Stimulated activated naive CD8-positive, alpha-beta T cell treated with anti-CD3 and anti-CD28 coated beads, Interleukin-15, Interleukin-2, amounts not matched to agents 100 U/mL and 50 U/mL, for 24 hours (primary cell): ENCODE measurements around the gene MAD1L1.
"Not testable (repeated sequence)": the region's sequence is repeated elsewhere in the genome, so short reads cannot be mapped to it uniquely, and the experiment has no call there.

Experiments
- ATAC-seq: fragments of 150-1000 bp; cut with Tn5 transposase; one replicate; pipeline ENCODE4 v1.10.0; 2021
- DNase-seq: peaks from one replicate; pipeline ENCODE4 v3.0.0; 2021

Gene MAD1L1

GRCh38 chr7:1940402-1940786 lies 292.4 kb downstream of the MAD1L1 start:
- peak; percentile 89 for DNase-seq

GRCh38 chr7:1939434-1940401 lies 293.0 kb downstream of the MAD1L1 start:
- ATAC-seq (peak; percentile 6), DNase-seq (peak; percentile 56)

More at GRCh38 chr7:1940402-1940786, 292.4 kb downstream of the MAD1L1 start:
- peak; percentile 93 for ATAC-seq

- DNase-seq = peak; percentile 17
- ATAC-seq = no peak
These were observed 293.8 kb downstream of the MAD1L1 start for GRCh38 chr7:1938788-1939433.

GRCh38 chr7:1937252-1937605 lies 295.5 kb downstream of the MAD1L1 start:
- no peak for DNase-seq
- ATAC-seq = no peak

DNA sequence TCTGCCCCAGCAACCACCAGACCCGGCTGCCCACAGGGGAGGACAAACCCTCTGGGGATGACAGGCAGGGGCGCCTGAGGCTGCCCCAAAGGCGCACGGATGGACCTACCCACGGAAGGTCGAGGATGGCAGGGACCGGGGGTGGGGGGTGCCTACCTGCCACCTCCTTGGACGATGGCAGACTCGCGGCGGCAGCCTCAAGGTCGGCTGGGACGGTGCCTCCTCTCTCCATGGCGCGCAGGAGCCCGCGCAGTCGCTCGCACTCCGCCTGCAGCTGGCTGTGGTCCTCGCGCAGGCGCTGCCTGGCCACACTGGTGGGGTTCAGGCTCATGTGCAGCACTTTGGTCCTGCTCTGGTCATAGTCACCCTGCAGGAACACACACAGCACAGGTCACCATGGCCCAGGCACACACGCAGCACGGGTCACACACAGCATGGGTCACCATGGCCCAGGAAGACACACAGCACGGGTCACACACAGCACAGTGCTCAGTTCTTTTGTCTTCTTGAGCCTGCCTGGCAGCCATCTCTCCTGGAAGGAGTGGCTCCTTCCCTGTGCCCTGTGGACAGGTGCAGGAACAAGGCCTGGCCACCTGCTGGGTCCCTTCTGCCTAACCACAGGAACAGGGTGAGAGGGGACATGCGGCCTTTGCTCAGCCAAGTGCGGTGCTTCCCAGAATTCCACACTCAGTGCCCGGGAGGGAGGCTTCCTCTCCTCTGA lies 296.1 kb downstream of the MAD1L1 start:
- DNase-seq (no peak), ATAC-seq (no peak)

DNA sequence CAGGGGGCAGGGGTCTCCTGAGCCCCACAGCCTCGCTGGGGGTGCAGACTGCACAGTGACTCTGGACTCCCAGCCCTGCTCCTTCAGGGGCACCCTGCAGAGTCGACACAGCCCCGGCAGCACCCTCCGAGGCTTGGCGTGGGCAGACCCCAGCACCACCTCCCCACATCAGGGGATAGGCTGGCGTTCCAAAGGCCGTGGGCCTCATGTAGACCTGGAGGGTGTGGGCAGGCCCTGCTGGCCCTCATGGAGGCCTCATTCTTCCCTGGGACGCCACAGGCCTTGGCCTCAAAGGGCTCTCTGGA lies 296.8 kb downstream of the MAD1L1 start:
- ATAC-seq (no peak), DNase-seq (no peak)

DNA sequence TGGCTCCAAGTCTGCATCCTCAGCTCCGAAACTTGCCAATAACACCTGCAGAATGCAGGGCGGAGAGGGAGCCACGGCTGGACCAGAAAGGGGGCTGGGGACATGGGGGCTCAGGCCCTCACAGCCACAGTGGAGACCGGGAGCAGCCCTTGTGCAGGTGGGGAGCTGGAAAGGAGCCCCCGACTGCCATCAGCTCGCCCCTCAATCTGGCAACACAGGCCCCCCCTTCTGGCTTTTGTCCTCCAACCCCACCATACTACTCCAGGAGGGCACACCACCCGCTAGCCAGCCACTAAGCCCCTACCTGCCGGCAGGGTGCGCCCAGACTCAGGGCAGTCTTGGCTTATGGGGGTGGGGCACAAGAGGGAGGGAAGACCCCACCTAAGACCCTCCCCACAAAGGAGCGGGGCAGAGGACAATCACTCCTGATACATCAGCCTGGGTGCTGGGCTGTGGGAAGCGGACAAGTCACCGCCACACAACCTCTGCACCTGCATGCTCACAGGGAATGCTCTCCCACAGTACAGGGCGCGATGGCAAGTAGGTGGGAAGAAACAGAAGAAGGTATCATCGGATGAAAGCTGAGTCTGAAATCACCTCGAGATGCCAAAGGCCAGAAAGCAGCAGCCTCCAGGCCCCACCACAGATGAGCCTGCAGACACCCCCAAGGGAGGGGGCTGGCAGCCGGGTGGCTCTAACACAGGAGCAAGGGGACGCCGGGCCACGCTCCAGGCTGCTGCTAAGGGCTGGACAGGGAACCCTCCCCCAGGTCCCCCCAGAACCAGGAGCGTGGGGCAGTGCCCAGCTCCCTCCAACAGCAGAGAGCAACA lies 297.4 kb downstream of the MAD1L1 start:
- ATAC-seq (no peak), DNase-seq (no peak)

DNA sequence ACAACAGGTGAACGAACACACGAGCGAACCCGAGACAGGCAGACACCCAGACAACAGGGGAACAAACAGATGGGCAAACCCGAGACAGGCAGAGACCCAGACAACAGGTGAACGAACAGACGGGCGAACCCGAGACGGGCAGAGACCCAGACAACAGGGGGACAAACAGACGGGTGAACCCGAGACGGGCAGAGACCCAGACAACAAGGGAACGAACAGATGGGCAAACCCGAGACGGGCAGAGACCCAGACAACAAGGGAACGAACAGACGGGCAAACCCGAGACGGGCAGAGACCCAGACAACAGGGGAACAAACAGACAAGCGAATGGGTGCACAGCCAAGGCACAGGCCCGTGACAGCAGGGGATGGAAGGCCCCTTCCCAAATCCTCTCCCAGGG lies 298.0 kb downstream of the MAD1L1 start:
- DNase-seq (no peak), ATAC-seq (no peak)

DNA sequence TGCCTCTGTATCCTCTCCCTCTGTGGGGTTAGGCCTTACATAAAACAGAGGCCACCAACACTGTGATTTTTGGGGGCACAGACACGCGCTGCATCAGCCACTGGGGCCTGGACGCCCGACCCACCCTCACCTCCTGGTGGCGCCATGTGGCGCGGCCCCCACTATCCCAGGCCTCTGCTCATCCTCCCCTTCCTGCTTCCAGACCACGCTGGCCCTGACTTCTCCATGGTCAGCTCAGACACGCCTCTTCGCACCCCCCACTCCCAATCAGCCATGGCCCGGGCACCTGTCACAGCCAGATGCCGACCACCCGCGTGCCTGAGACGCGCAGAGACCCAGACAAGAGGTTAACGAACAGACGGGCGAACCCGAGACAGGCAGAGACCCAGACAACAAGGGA lies 298.7 kb downstream of the MAD1L1 start:
- DNase-seq (no peak), ATAC-seq (no peak)

DNA sequence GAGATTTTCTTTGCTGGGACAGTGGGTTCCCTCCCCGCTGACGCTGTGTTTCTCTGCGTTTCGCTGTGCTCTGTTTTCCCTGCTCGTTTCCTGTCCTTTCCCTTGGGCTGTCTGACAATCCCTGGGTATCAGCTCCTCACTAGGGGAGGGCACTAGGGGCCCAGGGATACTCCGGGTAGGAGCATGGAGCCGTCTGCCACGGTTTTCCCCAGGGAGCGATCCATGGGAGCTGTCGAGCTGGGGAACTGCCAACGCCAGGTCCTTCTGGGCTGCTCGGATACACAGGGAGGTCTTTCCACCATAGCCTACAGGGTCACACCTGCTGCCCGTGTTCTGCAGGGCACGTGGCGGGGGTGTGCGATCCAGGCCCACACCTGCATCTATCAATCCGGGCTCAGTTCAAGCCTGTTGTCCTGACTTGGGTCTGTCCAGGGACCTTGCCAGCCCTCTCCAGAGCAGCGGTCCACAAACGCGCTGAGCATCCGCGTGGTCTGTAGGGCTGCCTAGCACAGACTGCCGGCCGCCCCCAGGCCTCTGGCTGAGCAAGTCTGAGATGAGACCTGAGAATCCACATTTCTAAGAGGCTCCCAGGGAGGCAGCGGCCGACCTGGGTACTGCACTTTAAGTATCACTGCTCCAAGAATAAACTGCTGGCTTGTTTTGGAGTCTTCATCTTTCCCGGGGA lies 299.5 kb downstream of the MAD1L1 start:
- ATAC-seq (no peak), DNase-seq (no peak)

- DNase-seq = no peak
- no peak for ATAC-seq
These were observed 300.8 kb downstream of the MAD1L1 start for GRCh38 chr7:1931951-1932270.

- no peak for ATAC-seq
These were observed 301.3 kb downstream of the MAD1L1 start for GRCh38 chr7:1931256-1931950.

GRCh38 chr7:1930381-1931065 lies 302.2 kb downstream of the MAD1L1 start:
- no peak for DNase-seq
- ATAC-seq = no peak

More at GRCh38 chr7:1931256-1931950, 301.3 kb downstream of the MAD1L1 start:
- no peak for DNase-seq

GRCh38 chr7:1929349-1929925 lies 303.3 kb downstream of the MAD1L1 start:
- not testable (repeated sequence) for DNase-seq, ATAC-seq

- no peak for ATAC-seq
- no peak for DNase-seq
These were observed 303.9 kb downstream of the MAD1L1 start for GRCh38 chr7:1928645-1929348.

- ATAC-seq = no peak
These were observed 304.7 kb downstream of the MAD1L1 start for GRCh38 chr7:1927937-1928644.

GRCh38 chr7:1926908-1927306 lies 305.8 kb downstream of the MAD1L1 start:
- ATAC-seq (no peak), DNase-seq (no peak)

More at GRCh38 chr7:1927937-1928644, 304.7 kb downstream of the MAD1L1 start:
- no peak for DNase-seq
